Fibroblast of villous mesenchyme (primary cell): ENCODE results near the gene HAS3. TPM values are rescaled to one million over a fixed set of nuclear protein-coding genes. Genes with fewer than 3 reads are reported as not detected.
"Not testable (repeated sequence)": the region's sequence is repeated elsewhere in the genome, so short reads cannot be mapped to it uniquely, and the experiment has no call there.

ENCODE experiments used
- DNase-seq: peaks from one replicate; pipeline ENCODE4 v3.0.0-alpha.2; 2010; ENCODE audit warnings: low read depth
- H3K4me3 ChIP-seq: 2 replicates; pipeline ENCODE4 v1.5.1; 2011; ENCODE audit warnings: low read depth, mild to moderate bottlenecking, low read length
- total RNA-seq: library from RNA; depleted of rRNA; stranded (reverse); fragments of >200 nt; gene quantifications from 2 replicates; pipeline ENCODE4 v1.2.3, GENCODE V29; 2012
- TF ChIP-seq, protein P1 (sequence below): IDR thresholded peaks from 2 replicates; pipeline ENCODE4 v1.5.1; 2012; ENCODE audit warnings: low read depth, mild to moderate bottlenecking, low read length; ENCODE audit not compliant: insufficient read depth

HAS3 gene
- total RNA-seq, 1 donor = 0.43 TPM

- peak; percentile 76 for DNase-seq
- TF ChIP-seq, protein P1, sequence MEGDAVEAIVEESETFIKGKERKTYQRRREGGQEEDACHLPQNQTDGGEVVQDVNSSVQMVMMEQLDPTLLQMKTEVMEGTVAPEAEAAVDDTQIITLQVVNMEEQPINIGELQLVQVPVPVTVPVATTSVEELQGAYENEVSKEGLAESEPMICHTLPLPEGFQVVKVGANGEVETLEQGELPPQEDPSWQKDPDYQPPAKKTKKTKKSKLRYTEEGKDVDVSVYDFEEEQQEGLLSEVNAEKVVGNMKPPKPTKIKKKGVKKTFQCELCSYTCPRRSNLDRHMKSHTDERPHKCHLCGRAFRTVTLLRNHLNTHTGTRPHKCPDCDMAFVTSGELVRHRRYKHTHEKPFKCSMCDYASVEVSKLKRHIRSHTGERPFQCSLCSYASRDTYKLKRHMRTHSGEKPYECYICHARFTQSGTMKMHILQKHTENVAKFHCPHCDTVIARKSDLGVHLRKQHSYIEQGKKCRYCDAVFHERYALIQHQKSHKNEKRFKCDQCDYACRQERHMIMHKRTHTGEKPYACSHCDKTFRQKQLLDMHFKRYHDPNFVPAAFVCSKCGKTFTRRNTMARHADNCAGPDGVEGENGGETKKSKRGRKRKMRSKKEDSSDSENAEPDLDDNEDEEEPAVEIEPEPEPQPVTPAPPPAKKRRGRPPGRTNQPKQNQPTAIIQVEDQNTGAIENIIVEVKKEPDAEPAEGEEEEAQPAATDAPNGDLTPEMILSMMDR = peak; percentile 61
- no peak overlapping the region for H3K4me3 ChIP-seq
Observed at GRCh38 chr16:69123910-69124309, 18.5 kb downstream of the HAS3 start.

GRCh38 chr16:69124406-69124805 is 19.0 kb downstream of the HAS3 start:
- not testable (repeated sequence) for DNase-seq, H3K4me3 ChIP-seq

DNA sequence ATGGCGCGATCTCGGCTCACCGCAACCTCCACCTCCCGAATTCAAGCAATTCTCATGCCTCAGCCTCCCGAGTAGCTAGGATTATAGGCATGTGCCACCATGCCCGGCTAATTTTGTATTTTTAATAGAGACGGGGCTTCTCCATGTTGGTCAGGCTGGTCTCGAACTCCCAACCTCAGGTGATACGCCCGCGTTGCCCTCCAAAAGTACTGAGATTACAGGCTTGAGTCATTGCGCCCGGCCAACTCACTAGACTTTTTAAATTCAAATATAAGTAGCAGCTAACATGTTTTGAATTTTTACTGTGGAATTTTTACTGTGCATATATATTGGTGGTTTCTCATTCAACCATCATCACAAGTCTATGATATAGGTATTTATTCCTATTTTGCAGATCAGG is 19.5 kb downstream of the HAS3 start:
- not testable (repeated sequence) for H3K4me3 ChIP-seq, DNase-seq

- TF ChIP-seq, protein P1 = no peak
- no peak for DNase-seq
- no peak overlapping the region for H3K4me3 ChIP-seq
Observed at GRCh38 chr16:69126221-69126620, 20.8 kb downstream of the HAS3 start.

DNA sequence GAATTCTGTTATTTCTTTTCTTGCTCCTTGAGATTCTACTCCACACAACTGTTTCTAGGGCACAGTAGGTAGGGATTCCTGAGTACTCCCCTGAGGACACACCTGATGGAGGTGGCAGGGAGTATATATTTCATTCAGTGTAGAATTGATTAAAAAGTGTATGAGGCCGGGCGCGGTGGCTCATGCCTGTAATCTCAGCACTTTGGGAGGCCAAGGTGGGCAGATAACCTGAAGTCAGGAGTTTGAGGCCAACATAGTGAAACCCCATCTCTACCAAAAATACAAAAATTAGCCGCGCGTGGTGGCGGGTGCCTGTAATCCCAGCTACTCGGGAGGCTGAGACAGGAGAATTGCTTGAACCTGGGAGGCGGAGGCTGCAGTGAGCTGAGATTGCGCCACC is 21.3 kb downstream of the HAS3 start:
- not testable (repeated sequence) for DNase-seq, H3K4me3 ChIP-seq

DNA sequence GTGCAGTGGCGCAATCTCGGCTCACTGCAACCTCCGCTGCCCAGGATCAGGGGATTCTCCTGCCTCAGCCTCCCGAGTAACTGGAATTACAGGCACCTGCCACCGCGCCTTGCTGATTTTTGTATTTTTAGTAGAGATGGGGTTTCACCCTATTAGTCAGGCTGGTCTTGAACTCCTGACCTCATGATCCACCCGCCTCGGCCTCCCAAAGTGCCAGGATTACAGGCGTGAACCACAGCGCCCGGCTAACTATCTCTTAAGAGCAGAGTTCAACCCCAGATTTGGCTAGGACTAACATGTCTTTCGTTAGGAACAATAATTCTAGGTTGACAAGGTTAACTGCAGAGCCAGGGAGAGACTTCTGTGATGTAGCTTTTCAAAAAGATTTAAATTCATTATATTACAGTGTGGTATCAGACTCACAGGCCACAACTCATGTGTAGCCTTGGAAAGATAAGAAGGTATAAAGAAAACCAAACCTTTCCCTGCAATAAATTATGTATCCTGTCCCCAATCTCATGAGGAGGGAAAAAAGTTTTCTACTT is 22.6 kb downstream of the HAS3 start:
- H3K4me3 ChIP-seq = no peak overlapping the region
- TF ChIP-seq, protein P1 = no peak
- no peak for DNase-seq

DNA sequence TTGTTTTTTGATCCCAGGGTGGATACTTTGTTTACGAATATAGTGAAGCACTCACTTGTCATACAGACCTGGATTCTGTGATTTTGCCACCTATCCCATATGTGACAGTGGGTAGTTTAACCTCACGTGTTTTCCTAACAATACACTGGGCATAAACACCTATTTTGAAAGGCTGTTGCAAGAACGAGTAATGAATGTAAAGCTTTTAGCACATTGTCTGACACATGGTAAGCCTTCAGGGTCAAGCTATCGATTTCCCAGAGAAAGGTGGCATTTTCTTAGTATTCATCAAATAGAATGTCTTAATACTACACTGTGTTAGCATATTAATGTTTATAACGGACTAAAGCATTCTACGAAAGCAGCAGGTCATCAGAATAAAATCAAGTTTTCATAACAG is 25.0 kb downstream of the HAS3 start:
- DNase-seq = no peak
- TF ChIP-seq, protein P1 = no peak
- H3K4me3 ChIP-seq = peak overlapping the region; percentile 1

GRCh38 chr16:69131167-69131838 is 25.9 kb downstream of the HAS3 start:
- peak overlapping the region; percentile 100 for H3K4me3 ChIP-seq
- TF ChIP-seq, protein P1 = no peak
- peak; percentile 38 for DNase-seq
